Thyroid gland (tissue), 4 donors: ENCODE results near the gene RABL3.

Experiments used
- CTCF ChIP-seq, 6 experiments: fragments of 200-600 bp in 3 of 6; fragments of 450-650 bp in 3 of 6; sonication (generic) in 3 of 6; IDR thresholded peaks; one replicate each; pipeline ENCODE4 v1.5.1; 2016 to 2019; ENCODE audit warnings: antibody characterized with exemption in 6 of 6, mild to moderate bottlenecking in 2 of 6, inconsistent platforms in 1 of 6, moderate library complexity in 1 of 6
- POLR2A ChIP-seq, 2 donors: fragments of 450-650 bp; IDR thresholded peaks; one replicate each; pipeline ENCODE4 v1.6.1; 2017; ENCODE audit warnings: antibody characterized with exemption in 2 of 2, mild to moderate bottlenecking in 2 of 2, moderate library complexity in 1 of 2

- TF ChIP-seq CTCF (IDR thresholded peaks at IDR 0.05) = no peak
- TF ChIP-seq POLR2A (IDR thresholded peaks at IDR 0.05) = no peak
Observed at GRCh38 chr3:120645083-120645845, 97.1 kb downstream of the RABL3 start.
